DMS 273 (cell line): ENCODE data around the gene DDIT3.
A peak's percentile ranks its signal among the peaks of the same experiment; 100 is the strongest.

Experiments
- DNase-seq: peaks from one replicate; lab custom pipeline; 2025; ENCODE audit not compliant: unreplicated experiment; lab: John Stamatoyannopoulos, UW

Gene DDIT3

DNA sequence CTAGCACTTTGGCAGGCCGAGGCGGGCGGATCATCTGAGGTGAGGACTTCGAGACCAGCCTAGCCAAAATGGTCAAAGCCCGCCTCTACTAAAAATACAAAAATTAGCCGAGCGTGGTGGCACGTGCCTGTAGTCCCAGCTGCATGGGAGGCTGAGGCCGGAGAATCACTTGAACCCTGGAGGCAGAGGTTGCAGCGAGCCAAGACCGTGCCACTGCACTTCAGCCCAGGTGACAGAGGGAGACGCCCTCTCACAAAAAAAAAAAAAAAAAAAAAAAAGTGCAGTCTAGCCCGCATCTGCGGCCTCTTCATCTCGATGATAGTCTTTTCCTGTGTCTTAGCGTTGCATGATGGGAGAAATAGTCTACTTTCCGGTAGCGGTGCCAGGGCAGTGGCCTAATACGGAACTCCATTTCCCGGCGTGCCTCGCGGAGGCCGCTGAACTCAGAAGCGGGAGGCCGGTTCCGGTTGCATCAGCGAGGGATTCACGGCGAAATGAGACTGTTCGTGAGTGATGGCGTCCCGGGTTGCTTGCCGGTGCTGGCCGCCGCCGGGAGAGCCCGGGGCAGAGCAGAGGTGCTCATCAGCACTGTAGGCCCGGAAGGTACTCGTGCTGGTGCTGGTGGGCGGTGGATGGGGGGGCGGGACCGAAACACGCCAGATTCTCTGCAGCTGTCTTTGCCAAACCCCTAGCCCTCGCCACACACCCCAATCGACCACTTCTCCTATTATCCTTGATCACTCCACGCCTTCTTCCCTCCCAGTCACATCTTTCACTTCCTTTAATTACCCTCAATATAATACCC, 32.5 kb downstream of the DDIT3 start, which contains the start of gene MARS1:
Gene MARS1, plus strand, starts transcription at position 472 of the 805 bp plus-strand sequence. Its CDS starts 23 bp downstream, at position 495.
- DNase-seq: peak; percentile 97

- DNase-seq: no peak
Observed at GRCh38 chr12:57487055-57487596, 33.2 kb downstream of the DDIT3 start.

GRCh38 chr12:57485695-57486094, 34.6 kb downstream of the DDIT3 start:
- DNase-seq: no peak

DNA sequence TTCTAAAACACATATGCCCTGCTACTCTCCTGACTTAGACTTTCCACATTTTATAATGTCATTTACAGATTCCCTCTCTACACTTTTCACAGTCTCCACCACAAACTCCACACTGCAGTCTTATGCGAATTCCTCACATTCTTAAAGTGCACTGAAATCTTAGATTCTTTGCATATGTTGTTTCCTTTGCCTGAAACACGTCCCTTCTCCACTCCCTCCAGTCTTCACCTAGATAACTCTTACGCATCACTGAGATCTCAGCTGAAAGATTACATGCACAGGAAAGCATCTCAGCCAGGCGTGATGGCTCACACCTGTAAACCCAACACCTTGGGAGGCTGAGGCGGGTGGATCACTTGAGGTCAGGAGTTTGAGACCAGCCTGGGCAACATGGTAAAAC, 36.8 kb downstream of the DDIT3 start:
- no peak for DNase-seq

GRCh38 chr12:57481671-57482070, 38.6 kb downstream of the DDIT3 start:
- DNase-seq: no peak

GRCh38 chr12:57479376-57480115, 40.8 kb downstream of the DDIT3 start, which contains the start of gene ARHGAP9:
Gene ARHGAP9 (minus strand): TSS chr12:57479866. CDS start chr12:57479406, 460 bp downstream.
- DNase-seq: no peak

- peak; percentile 22 for DNase-seq
Observed at GRCh38 chr12:57479043-57479375, 41.3 kb downstream of the DDIT3 start.

GRCh38 chr12:57477710-57478681, 42.3 kb downstream of the DDIT3 start:
- no peak for DNase-seq

DNA sequence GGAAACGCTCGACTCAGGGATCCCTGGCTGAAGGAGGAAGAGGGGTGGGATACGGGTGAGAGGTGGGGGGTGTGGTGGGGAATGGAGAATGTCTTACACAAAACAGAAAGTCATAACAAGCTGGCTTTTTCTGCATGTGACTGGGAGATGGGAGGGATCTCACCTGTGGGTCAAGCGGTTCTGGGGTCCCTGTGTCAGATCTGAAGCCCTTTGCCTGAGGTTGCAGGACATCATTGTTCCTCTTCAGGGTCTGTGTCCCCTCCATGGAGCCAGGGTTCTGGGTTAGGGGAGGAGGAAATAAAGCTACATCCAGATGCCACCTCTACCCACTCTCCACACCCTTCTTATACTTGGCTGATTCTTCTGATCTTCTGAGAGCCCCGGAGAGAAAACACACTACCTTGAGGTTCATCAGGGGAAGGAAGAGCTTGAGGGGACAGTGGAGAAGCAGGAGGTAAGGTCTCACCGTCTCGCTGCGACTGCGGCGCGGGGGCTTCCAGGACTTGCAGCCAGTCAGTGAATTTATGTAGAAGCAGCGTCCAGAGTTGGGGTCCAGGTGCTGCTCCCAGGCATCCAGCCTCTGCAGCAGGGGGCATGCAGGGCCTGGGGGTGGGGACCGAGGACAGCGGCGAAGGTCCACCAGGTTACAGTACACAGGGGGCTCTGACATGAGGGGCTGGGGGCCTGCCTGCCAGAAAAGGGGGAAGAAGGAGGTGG, 43.2 kb downstream of the DDIT3 start:
- no peak for DNase-seq

GRCh38 chr12:57476162-57476992, 43.9 kb downstream of the DDIT3 start:
- peak; percentile 32 for DNase-seq

- DNase-seq: peak; percentile 32
Observed at GRCh38 chr12:57475271-57476161, 44.8 kb downstream of the DDIT3 start.

- no peak for DNase-seq
Observed at GRCh38 chr12:57474862-57475261, 45.5 kb downstream of the DDIT3 start.

DNA sequence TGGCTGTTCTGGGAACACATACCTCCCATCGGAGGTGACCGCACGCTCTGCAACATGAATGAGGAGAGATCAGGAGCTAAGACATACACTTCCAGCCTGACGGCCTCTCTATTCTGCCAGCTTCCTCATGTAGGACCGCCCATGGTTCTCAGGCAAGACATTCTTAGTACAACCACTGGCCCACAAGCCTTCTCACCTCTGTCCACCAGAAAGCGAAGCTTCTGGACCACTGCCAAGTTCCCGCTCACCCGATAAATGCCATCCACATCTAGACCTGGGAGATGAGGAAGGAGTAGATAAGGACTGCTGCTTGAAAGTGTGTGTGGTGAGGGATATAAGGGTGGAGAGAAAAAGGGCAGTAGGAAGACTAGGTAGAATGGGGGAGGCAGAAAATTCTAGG, 45.9 kb downstream of the DDIT3 start:
- DNase-seq: no peak

DNA sequence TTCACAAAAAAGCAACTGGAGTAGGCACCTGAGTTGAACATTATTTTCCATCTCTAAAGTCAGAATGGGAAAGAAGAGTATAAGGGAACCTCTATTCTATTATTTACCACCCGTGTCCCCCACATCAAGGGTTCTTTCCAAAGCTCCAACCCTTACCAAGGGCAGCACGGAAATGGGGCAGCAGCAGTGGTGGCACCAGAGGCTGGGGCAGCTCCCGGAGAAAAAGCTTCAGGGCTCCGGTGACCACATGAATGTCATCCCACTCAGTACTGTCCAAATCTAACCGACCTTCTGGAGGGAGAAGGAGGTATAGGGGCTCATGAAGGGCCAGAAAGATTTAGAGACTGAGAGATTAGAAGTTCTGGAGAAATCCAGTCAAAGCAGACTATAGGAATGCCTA, 46.4 kb downstream of the DDIT3 start:
- DNase-seq: no peak

DNA sequence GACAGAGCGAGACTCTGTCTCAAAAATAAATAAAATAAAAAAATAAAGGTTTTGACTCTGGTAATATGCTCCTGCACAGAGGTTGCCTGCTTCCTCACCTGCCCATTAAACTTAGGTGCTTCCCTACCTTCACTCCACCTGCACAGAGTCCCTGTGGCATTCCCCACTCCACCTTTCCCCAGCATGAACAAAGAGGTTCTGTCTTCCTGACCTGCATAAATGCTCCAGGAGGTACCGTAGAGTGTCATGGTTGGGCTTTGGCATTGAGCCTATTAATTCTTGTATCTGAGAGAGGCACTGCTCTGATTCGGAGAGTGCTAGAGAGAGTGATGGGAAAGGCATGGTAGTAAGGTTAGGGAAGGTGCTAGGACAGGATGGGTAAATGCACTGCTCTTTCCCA, 46.9 kb downstream of the DDIT3 start:
- DNase-seq: no peak

GRCh38 chr12:57472391-57472790, 47.9 kb downstream of the DDIT3 start:
- no peak for DNase-seq

- no peak for DNase-seq
Observed at GRCh38 chr12:57471661-57472060, 48.7 kb downstream of the DDIT3 start.

DNA sequence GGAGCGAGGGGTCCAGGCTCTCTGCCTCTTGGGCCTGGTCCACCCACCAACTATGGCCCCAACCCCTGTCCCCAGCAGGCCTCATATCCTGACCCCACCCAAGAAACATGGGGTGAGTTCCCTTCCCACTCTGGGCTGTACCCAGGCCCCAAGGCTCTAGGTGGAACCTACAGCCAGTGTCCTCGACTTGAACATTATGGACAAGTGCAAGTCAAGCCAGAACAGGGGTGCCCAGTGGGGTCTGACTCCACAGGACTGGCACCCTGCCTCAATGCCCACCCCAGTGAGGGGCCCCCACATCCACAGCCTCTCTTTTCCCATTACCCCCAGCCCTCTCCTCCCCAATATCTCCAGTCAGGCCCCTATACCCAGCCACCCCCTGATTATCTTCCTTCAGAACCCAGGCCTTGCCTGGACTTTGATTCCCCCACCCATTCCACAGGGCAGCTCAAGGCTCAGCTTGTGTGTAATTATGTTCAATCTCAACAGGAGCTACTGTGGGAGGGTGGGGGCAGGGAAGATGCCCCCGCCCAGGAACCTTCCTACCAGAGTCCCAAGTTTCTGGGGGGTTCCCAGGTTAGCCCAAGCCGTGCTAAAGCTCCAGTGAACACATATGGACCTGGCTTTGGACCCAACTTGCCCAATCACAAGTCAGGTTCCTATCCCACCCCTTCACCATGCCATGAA, 49.2 kb downstream of the DDIT3 start:
- DNase-seq: no peak
